ENCODE measurements around the gene ATP11C. TPM values are rescaled to one million over a fixed set of nuclear protein-coding genes. Genes with fewer than 3 reads are reported as not detected.

The ATP11C gene
- total RNA-seq, 2 experiments from 2014 or later: 11.8 TPM

DNA sequence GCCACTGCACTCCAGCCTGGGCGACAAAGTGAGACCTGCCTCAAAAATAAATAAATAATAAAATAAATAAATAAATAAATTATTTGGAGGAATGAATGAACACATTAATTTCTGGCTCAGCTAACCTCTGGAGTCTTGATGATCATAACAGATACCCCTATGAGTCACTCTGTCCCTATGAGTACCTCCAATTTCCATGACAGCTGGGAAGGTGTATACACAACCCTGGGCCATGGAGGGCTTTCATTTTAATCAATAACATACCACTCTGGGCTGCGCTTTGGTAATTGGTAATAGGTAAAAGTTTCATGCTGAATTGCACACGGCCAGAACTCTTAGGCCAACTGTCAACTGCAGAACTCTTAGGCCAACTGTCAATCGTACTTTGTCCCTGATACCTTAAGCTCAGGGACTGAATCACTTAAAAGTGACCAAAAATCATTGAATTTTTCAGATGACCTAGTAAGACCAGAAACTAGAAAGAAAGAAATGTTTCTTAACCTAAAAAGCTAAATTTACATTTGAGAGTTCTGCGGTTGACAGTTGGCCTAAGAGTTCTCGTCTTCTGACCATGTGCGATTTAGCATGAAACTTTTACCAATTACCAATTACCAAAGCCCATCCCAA lies 112.4 kb downstream of the ATP11C start:
- H3K4me3 Mint-ChIP-seq: no peak overlapping the region
- no peaks in the 10 kb centered on the region for H3K27me3 Mint-ChIP-seq (ENCODE audit: low read depth)
- CTCF ChIA-PET: interaction anchor here (1.2 to 1.4 kb wide), 2 partner anchors 10 to 60 kb away, joined by 3 to 4 read pairs; no protein-coding TSS in a partner anchor
- no peak for ATAC-seq
- H3K4me1 Mint-ChIP-seq (ENCODE audit: low read depth): peaks cover 20% of the 10 kb centered on the region
- H3K9me3 Mint-ChIP-seq (ENCODE audit: insufficient read depth): no peaks in the 10 kb centered on the region
- H3K27ac Mint-ChIP-seq: no peak overlapping the region
- peaks cover 25% of the 10 kb centered on the region for H3K36me3 Mint-ChIP-seq (ENCODE audit: low read depth)
- no peak for DNase-seq
- POLR2A ChIA-PET: no interaction called here

DNA sequence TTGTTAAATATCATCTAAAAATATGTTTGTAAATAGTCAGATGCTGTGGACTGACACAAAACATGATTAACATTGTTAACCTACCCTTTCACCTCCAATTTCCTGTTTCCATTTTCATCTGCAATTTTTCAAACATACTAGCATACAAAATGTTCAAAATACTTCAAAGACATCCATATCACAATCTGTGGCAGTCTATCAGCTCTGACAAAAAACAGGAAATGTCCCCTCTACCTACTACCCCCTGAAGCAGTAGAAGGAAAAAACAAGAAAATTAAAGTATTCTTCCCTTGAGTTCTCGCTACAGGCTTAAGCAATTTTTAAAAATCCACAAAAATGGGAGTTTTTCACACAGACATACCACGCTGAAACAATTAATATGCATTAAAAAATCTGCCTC lies 116.6 kb downstream of the ATP11C start:
- Mint-ChIP-seq H3K4me3 (no peak overlapping the region), H3K4me1 (ENCODE audit: low read depth) (peaks cover 20% of the 10 kb centered on the region), H3K36me3 (ENCODE audit: low read depth) (peaks cover 28% of the 10 kb centered on the region), H3K27ac (peak overlapping the region; percentile 57), H3K9me3 (ENCODE audit: insufficient read depth) (no peaks in the 10 kb centered on the region), H3K27me3 (ENCODE audit: low read depth) (no peaks in the 10 kb centered on the region)
- ChIA-PET CTCF (no interaction called here), POLR2A (no interaction called here)
- DNase-seq: no peak
- ATAC-seq: no peak

- Mint-ChIP-seq H3K27me3 (ENCODE audit: low read depth) (no peaks in the 10 kb centered on the region), H3K27ac (no peak overlapping the region), H3K4me1 (ENCODE audit: low read depth) (peaks cover 20% of the 10 kb centered on the region), H3K9me3 (ENCODE audit: insufficient read depth) (no peaks in the 10 kb centered on the region), H3K36me3 (ENCODE audit: low read depth) (peaks cover 28% of the 10 kb centered on the region), H3K4me3 (no peak overlapping the region)
- DNase-seq (no peak), ATAC-seq (no peak)
- CTCF ChIA-PET: no interaction called here
- POLR2A ChIA-PET: no interaction called here
These were observed 117.1 kb downstream of the ATP11C start for GRCh38 chrX:139815771-139816170.

DNA sequence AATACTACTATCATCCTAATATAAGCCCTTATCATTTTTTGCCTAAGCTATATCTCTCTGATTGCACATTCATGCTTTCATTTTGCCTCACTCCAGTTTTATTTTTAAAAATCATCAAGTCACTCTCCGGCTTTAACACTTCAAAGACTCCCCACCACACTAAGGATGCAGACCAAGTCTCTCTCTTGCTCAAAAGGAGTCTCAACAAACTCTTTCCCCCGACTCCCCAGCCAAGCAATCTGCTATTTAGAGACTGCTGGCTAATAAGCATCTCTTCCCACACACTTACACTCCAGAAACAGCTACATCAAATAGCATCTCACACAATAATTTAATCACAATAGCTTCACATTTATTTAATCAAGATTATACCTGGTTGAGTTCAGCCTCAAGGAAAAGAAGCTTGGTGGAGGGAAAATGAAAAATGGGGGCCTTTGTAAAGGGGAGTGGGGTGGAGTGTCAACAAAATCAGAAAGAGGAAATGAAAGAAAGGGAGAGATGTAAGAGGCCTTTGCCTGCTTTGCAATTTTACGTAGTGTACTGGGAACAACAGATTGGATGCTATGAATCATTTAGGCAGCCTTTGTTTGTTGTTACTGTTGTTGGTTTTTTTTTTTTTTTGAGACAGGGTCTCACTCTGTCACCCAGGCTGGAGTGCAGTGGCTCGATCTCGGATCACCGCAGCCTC lies 120.8 kb downstream of the ATP11C start:
- CTCF ChIA-PET: no interaction called here

DNA sequence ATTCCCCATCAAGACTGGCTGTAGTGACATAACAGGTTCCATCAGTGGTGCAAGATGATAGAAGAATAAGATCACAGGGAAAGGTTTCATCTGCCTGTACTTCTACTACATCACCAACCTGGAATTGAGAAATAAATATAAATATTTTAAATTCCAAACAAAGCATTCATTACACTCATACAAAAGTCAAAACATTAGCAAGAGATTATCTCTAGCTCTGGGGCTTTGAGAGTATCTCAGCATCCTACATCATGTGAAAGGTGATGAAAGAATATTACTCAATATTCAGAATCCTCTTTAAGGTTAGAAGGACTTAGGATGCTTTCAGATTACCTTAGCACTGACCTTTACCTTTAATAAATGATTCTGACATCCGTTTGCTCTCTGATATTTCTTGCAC lies 128.4 kb downstream of the ATP11C start:
- no peak for DNase-seq
- H3K4me3 Mint-ChIP-seq: no peak overlapping the region
- peaks cover 28% of the 10 kb centered on the region for H3K36me3 Mint-ChIP-seq (ENCODE audit: low read depth)
- H3K27me3 Mint-ChIP-seq (ENCODE audit: low read depth): no peaks in the 10 kb centered on the region
- no peaks in the 10 kb centered on the region for H3K4me1 Mint-ChIP-seq (ENCODE audit: low read depth)
- ChIA-PET CTCF (interaction anchor here (0.8 kb wide), 1 partner anchor 10 kb away, joined by 3 read pairs; no protein-coding TSS in a partner anchor), POLR2A (no interaction called here)
- no peaks in the 10 kb centered on the region for H3K9me3 Mint-ChIP-seq (ENCODE audit: insufficient read depth)
- H3K27ac Mint-ChIP-seq: no peak overlapping the region
- no peak for ATAC-seq

More for the DNA sequence above, 120.8 kb downstream of the ATP11C start:
- POLR2A ChIA-PET: no interaction called here
- no peaks in the 10 kb centered on the region for H3K27me3 Mint-ChIP-seq (ENCODE audit: low read depth)
- DNase-seq: no peak
- peaks cover 25% of the 10 kb centered on the region for H3K36me3 Mint-ChIP-seq (ENCODE audit: low read depth)
- H3K4me3 Mint-ChIP-seq: no peak overlapping the region
- peaks cover 11% of the 10 kb centered on the region for H3K4me1 Mint-ChIP-seq (ENCODE audit: low read depth)
- H3K27ac Mint-ChIP-seq: no peak overlapping the region
- no peak for ATAC-seq
- no peaks in the 10 kb centered on the region for H3K9me3 Mint-ChIP-seq (ENCODE audit: insufficient read depth)

DNA sequence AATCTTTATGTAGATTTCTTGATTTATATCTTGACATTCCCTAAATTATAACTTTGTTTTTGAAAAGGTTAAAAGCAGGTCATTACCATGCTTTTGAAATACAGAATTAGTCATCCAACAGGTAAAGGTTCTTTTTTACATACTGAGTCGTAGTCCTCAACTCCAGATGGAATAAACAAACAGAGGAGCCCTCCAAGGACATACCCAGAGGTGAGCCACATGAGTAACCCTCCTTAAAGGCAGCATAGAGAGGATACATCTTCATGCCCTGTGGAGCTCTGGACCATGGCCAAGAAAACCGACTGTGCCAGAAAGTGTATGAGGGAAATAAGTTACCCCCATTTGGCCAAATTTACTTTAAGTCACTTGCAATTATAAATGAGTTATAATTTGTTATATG lies 129.6 kb downstream of the ATP11C start:
- CTCF ChIA-PET: no interaction called here
- no peaks in the 10 kb centered on the region for H3K27me3 Mint-ChIP-seq (ENCODE audit: low read depth)
- H3K27ac Mint-ChIP-seq: no peak overlapping the region
- POLR2A ChIA-PET: no interaction called here
- DNase-seq (no peak), ATAC-seq (no peak)
- no peak overlapping the region for H3K4me3 Mint-ChIP-seq
- H3K4me1 Mint-ChIP-seq (ENCODE audit: low read depth): no peaks in the 10 kb centered on the region
- H3K9me3 Mint-ChIP-seq (ENCODE audit: insufficient read depth): no peaks in the 10 kb centered on the region
- H3K36me3 Mint-ChIP-seq (ENCODE audit: low read depth): peaks cover 28% of the 10 kb centered on the region

GRCh38 chrX:139802048-139802447 lies 130.8 kb downstream of the ATP11C start:
- peaks cover 19% of the 10 kb centered on the region for H3K36me3 Mint-ChIP-seq (ENCODE audit: low read depth)
- ChIA-PET CTCF (no interaction called here), POLR2A (no interaction called here)
- H3K4me3 Mint-ChIP-seq: no peak overlapping the region
- no peak for ATAC-seq
- H3K27me3 Mint-ChIP-seq (ENCODE audit: low read depth): no peaks in the 10 kb centered on the region
- no peaks in the 10 kb centered on the region for H3K4me1 Mint-ChIP-seq (ENCODE audit: low read depth)
- no peak overlapping the region for H3K27ac Mint-ChIP-seq
- DNase-seq: no peak
- no peaks in the 10 kb centered on the region for H3K9me3 Mint-ChIP-seq (ENCODE audit: insufficient read depth)

- ATAC-seq (no peak), DNase-seq (no peak)
- no peaks in the 10 kb centered on the region for H3K27me3 Mint-ChIP-seq (ENCODE audit: low read depth)
- no peaks in the 10 kb centered on the region for H3K9me3 Mint-ChIP-seq (ENCODE audit: insufficient read depth)
- ChIA-PET CTCF (no interaction called here), POLR2A (no interaction called here)
- H3K27ac Mint-ChIP-seq: no peak overlapping the region
- no peaks in the 10 kb centered on the region for H3K4me1 Mint-ChIP-seq (ENCODE audit: low read depth)
- peaks cover 15% of the 10 kb centered on the region for H3K36me3 Mint-ChIP-seq (ENCODE audit: low read depth)
- H3K4me3 Mint-ChIP-seq: no peak overlapping the region
These were observed 131.4 kb downstream of the ATP11C start for GRCh38 chrX:139801397-139801813.

DNA sequence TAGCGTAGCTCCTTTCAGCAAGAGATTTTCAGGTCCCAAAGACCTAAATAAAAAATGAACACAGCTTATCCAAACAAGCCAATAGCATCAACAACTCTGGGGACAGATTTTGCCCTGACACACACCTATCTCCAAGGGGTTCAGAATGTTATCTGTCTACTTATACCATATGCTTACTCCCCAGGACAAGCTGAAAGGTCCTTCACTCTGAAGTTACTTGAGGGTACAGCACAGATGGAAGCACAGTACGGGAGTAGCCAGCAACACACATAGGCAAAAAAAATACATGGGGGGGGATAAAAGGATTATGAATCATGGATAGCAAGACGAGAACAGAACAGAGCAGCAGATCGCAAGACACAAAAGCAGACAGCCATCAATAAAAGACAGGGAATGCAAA lies 134.2 kb downstream of the ATP11C start:
- Mint-ChIP-seq H3K27ac (no peak overlapping the region), H3K4me3 (no peak overlapping the region), H3K9me3 (ENCODE audit: insufficient read depth) (no peaks in the 10 kb centered on the region), H3K4me1 (ENCODE audit: low read depth) (peaks cover 11% of the 10 kb centered on the region), H3K27me3 (ENCODE audit: low read depth) (no peaks in the 10 kb centered on the region), H3K36me3 (ENCODE audit: low read depth) (peaks cover 26% of the 10 kb centered on the region)
- DNase-seq: no peak
- POLR2A ChIA-PET: no interaction called here
- ATAC-seq: no peak
- CTCF ChIA-PET: no interaction called here

DNA sequence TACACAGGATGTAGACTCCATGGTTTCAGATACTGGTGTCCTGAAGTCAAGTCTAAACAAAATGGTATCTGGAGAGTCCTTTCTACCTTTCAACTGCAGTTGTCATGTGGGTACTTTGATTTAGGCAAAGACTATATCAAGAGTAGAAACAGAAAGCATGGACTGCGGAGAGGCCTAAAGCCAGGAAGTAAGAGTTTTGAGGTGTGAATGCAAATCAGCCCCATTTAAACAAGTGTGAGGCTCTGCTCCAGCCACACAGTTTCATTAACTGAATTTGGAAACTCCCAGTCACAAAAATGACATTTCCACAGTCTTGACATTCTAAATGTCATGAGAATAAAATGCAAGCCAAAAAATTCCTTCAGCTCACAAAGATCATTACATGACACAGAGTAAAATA lies 137.7 kb downstream of the ATP11C start:
- H3K4me1 Mint-ChIP-seq (ENCODE audit: low read depth): peaks cover 11% of the 10 kb centered on the region
- DNase-seq (no peak), ATAC-seq (peak; percentile 30)
- no peaks in the 10 kb centered on the region for H3K27me3 Mint-ChIP-seq (ENCODE audit: low read depth)
- POLR2A ChIA-PET: no interaction called here
- H3K27ac Mint-ChIP-seq: peak overlapping the region; percentile 43
- CTCF ChIA-PET: no interaction called here
- no peak overlapping the region for H3K4me3 Mint-ChIP-seq
- H3K9me3 Mint-ChIP-seq (ENCODE audit: insufficient read depth): no peaks in the 10 kb centered on the region
- H3K36me3 Mint-ChIP-seq (ENCODE audit: low read depth): peaks cover 21% of the 10 kb centered on the region

GRCh38 chrX:139787601-139788000 lies 145.3 kb downstream of the ATP11C start:
- Mint-ChIP-seq H3K9me3 (ENCODE audit: insufficient read depth) (no peaks in the 10 kb centered on the region), H3K27me3 (ENCODE audit: low read depth) (no peaks in the 10 kb centered on the region), H3K27ac (no peak overlapping the region), H3K4me1 (ENCODE audit: low read depth) (no peaks in the 10 kb centered on the region), H3K36me3 (ENCODE audit: low read depth) (peaks cover 24% of the 10 kb centered on the region), H3K4me3 (no peak overlapping the region)
- ATAC-seq (no peak), DNase-seq (no peak)
- CTCF ChIA-PET: no interaction called here
- POLR2A ChIA-PET: no interaction called here

DNA sequence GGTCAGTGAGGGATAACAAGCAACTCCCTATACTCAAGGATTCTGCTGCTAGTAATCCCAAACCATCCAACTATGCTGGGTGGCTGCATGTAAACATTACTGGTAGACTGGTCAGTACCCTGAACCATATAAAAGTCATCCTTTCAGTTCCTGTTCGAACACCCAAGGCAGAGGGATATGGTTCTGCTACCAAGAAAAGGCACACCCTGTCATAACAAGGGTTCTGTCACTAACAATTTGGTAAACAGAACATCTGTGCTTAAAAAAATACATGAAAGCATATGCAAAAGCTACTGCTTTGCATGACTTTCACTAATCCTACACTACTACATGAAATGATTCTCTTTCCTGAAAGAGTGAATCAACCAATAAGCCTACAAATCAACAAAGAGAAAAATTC lies 148.0 kb downstream of the ATP11C start:
- DNase-seq (no peak), ATAC-seq (no peak)
- ChIA-PET CTCF (no interaction called here), POLR2A (no interaction called here)
- Mint-ChIP-seq H3K4me3 (no peak overlapping the region), H3K27ac (no peak overlapping the region), H3K36me3 (ENCODE audit: low read depth) (peaks cover 38% of the 10 kb centered on the region), H3K4me1 (ENCODE audit: low read depth) (no peaks in the 10 kb centered on the region), H3K9me3 (ENCODE audit: insufficient read depth) (no peaks in the 10 kb centered on the region), H3K27me3 (ENCODE audit: low read depth) (no peaks in the 10 kb centered on the region)

GRCh38 chrX:139783959-139784358 lies 148.9 kb downstream of the ATP11C start:
- no peaks in the 10 kb centered on the region for H3K27me3 Mint-ChIP-seq (ENCODE audit: low read depth)
- ATAC-seq (no peak), DNase-seq (no peak)
- peaks cover 43% of the 10 kb centered on the region for H3K36me3 Mint-ChIP-seq (ENCODE audit: low read depth)
- ChIA-PET POLR2A (interaction anchor here (0.7 kb wide), 1 partner anchor 10 kb away, joined by 6 read pairs; no protein-coding TSS in a partner anchor), CTCF (no interaction called here)
- H3K4me1 Mint-ChIP-seq (ENCODE audit: low read depth): no peaks in the 10 kb centered on the region
- H3K9me3 Mint-ChIP-seq (ENCODE audit: insufficient read depth): no peaks in the 10 kb centered on the region
- no peak overlapping the region for H3K4me3 Mint-ChIP-seq
- no peak overlapping the region for H3K27ac Mint-ChIP-seq

All from activated CD8-positive, alpha-beta T cell treated with anti-CD3 and anti-CD28 coated beads, Interleukin-2, amount 10 ng/mL, durations not matched to agents 7 days and 5 days (primary cell).